ENCODE data around the gene DOK3.

Gene DOK3

GRCh38 chr5:177467436-177467835 is 42.2 kb downstream of the DOK3 start:
- TF ChIP-seq ZNF8 (CRISPR knock-in tag; IDR thresholded peaks at IDR 0.05) (no peak), POU6F1 (CRISPR knock-in tag; IDR thresholded peaks at IDR 0.05; ENCODE audit: borderline replicate concordance, low read depth) (no peak), CREB5 (CRISPR knock-in tag; IDR thresholded peaks at IDR 0.05; ENCODE audit: low read depth) (no peak), CSRNP3 (CRISPR knock-in tag; IDR thresholded peaks at IDR 0.05) (no peak), ZFP3 (CRISPR knock-in tag; IDR thresholded peaks at IDR 0.05) (no peak), ZC3H10 (CRISPR knock-in tag; IDR thresholded peaks at IDR 0.05) (no peak), PPARA (CRISPR knock-in tag; IDR thresholded peaks at IDR 0.05; ENCODE audit: borderline replicate concordance) (no peak), TCF4 (CRISPR knock-in tag; IDR thresholded peaks at IDR 0.05; ENCODE audit: borderline replicate concordance) (no peak), RARB (CRISPR knock-in tag; IDR thresholded peaks at IDR 0.05) (no peak), TSHZ2 (CRISPR knock-in tag; IDR thresholded peaks at IDR 0.05) (no peak)
- no peak for ATAC-seq

GRCh38 chr5:177466861-177467260 is 42.8 kb downstream of the DOK3 start:
- no peak for TF ChIP-seq PPARA (CRISPR knock-in tag; IDR thresholded peaks at IDR 0.05; ENCODE audit: borderline replicate concordance)
- no peak for TF ChIP-seq ARNTL (CRISPR knock-in tag; IDR thresholded peaks at IDR 0.05; ENCODE audit: borderline replicate concordance, low read depth)
- no peak for TF ChIP-seq ZNF565 (CRISPR knock-in tag; conservative IDR thresholded peaks at IDR 0.05; ENCODE audit: low read depth)
- TF ChIP-seq CREB5 (CRISPR knock-in tag; IDR thresholded peaks at IDR 0.05; ENCODE audit: low read depth): no peak
- no peak for TF ChIP-seq TOX (CRISPR knock-in tag; IDR thresholded peaks at IDR 0.05; ENCODE audit: borderline replicate concordance)
- TF ChIP-seq ZC3H10 (CRISPR knock-in tag; IDR thresholded peaks at IDR 0.05): no peak
- TF ChIP-seq ZNF8 (CRISPR knock-in tag; IDR thresholded peaks at IDR 0.05): no peak
- TF ChIP-seq CSRNP3 (CRISPR knock-in tag; IDR thresholded peaks at IDR 0.05): no peak
- no peak for TF ChIP-seq ISL1 (CRISPR knock-in tag; IDR thresholded peaks at IDR 0.05)
- TF ChIP-seq TSHZ2 (CRISPR knock-in tag; IDR thresholded peaks at IDR 0.05): no peak
- TF ChIP-seq BACH2 (CRISPR knock-in tag; IDR thresholded peaks at IDR 0.05; ENCODE audit: borderline replicate concordance): no peak
- TF ChIP-seq OSR1 (CRISPR knock-in tag; IDR thresholded peaks at IDR 0.05): no peak
- ATAC-seq: no peak

Data from SK-N-SH treated with all-trans-retinoic acid at 6 μM for 48 hours (cell line).